NCI-H524 treated with DMSO at 0.1 percent for 48 hours (cell line): ENCODE results near the gene ATG16L1.

Experiments used
- DNase-seq: peaks from one replicate; lab custom pipeline; 2025; lab: John Stamatoyannopoulos, UW

Gene ATG16L1

GRCh38 chr2:233251306-233252116 is at the start of gene ATG16L1:
Gene ATG16L1, plus strand, starts transcription at chr2:233251673. Its CDS starts 155 bp downstream, at chr2:233251828.
- peak; percentile 52 for DNase-seq

DNA sequence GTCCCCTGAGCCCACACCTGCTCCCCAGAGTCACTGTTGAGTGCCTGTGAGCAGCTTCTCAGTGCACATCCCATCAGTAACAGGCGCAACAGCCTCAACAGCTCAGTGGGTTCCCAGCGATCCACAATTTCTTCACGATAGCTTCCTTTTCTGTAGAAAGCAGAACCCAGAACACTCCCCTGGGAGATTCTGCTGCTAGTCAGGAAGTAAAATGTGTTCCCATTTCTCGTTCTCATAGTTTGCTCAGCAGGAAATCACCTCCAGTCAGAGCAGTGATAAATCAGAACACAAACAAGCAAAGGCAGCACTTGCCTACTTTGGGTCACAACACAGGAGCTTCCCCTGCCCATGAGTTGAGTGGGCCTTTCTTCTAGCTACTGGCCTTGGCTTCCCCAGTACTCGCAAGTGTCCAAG is 48.9 kb upstream of the ATG16L1 start:
- DNase-seq, result no peak

- DNase-seq, result no peak
Observed at GRCh38 chr2:233203060-233203459, 48.4 kb upstream of the ATG16L1 start.

GRCh38 chr2:233204286-233204936 is 47.1 kb upstream of the ATG16L1 start:
- no peak for DNase-seq

DNA sequence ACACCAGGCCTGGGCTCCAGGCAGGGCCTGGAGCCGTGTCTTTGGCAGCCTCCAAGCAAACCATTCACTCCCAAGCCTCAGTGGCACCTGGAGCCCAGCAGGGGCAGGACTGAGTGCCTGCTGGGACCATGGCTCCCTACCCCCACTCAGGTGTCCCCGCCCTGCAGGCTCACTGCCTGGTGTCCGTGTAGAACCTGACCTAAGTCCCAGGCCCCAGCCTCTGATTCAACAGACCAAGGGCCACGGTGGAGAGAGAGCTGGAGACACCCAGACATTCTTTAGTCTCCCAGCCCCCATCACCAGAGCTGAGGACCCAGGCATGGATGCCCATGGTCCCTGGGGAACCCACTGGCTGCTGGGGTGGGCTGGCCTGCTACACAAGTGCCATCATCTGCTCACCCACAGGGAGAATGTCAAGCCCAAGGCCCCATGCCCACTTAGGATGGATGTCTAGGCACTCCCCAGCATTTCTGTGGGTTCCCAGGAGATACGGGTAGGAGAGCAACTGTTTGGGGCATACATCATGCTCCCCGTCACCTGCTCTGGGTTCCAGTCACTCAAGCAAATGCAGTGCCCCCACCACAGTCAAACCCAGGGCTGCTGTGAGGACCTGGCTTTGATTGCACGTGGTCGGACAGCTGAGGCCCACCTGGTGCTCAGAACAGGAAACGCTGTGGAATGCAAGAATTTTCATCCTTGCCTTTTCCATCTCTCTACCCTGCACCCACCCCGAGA is 42.9 kb upstream of the ATG16L1 start:
- no peak for DNase-seq

DNA sequence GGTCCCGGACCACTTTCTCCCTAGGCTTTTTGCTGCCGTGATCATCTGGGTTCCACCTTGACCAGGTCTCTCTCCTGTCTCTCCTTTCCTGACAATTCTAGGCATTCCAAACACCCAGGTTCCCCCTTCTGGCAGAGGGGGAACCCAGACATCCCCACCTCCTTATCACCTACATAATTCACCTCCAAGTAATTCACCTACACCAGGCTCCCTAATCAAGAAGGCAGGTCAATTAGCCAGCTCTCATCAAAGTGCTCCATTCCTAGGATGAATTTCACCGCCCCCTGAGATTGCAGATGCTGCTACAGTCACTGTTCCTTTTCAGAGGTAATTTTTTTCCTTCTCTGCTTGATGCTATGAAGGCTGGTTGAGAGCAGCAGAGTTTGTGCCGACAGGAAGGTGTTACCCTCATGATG is 42.3 kb upstream of the ATG16L1 start:
- DNase-seq, result no peak

GRCh38 chr2:233209533-233210171 is 41.8 kb upstream of the ATG16L1 start:
- DNase-seq, result no peak

DNA sequence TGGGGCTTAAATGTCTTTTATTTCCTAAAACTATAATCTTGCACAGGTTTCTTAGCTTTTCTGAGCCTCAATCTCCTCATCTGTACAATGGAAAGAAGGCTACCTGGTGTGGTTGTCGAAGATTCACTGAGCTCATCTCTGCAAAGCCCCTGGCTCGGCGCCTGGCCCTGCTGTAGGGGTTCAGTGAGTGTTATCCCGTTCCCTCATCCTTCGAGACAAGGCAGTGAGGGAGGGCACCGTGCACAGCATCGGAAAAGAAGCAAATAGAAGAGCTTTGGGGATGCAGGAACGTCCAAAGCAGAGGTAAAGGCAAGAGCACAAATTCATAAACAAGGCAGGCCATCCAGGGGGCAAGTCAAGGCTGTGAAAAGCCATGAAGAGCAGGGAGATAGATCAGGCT is 41.2 kb upstream of the ATG16L1 start:
- no peak for DNase-seq

GRCh38 chr2:233210843-233211547 is 40.5 kb upstream of the ATG16L1 start:
- no peak for DNase-seq

DNA sequence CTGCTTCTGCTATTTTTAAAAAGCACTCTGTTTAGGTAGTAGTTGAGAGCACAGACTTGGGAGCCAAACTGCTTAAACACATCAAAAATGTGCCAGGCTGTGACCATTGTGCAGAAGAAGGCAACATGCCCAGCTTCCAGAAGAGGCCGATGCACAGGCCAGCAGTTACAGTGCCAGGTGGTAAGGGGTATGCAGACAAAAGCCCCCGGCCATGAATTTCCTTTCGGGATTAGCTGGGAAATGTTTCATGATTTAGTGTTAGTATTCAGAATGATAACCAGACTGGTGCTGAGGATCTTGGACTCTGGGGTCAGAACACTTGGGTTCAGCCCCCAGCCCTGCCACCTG is 40.0 kb upstream of the ATG16L1 start:
- no peak for DNase-seq

DNA sequence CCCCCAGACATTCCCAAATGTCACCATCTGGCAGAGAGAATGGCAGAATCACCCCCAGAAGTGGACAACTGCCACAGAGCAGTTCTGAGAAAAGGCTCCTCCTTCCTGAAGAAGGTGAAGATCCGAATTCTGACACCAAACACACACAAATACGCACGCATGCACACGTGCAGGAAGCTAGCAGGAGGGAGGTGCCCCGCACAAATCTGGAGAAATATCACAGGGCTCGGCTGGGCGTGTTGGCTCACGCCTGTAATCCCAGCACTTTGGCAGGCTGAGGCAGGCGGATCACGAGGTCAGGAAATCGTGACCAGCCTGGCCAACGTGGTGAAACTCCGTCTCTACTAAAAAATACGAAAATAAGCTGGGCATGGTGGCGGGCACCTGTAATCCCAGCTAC is 38.5 kb upstream of the ATG16L1 start:
- no peak for DNase-seq

- DNase-seq, result no peak
Observed at GRCh38 chr2:233213975-233214374, 37.5 kb upstream of the ATG16L1 start.

- DNase-seq, result no peak
Observed at GRCh38 chr2:233217892-233218377, 33.5 kb upstream of the ATG16L1 start.

DNA sequence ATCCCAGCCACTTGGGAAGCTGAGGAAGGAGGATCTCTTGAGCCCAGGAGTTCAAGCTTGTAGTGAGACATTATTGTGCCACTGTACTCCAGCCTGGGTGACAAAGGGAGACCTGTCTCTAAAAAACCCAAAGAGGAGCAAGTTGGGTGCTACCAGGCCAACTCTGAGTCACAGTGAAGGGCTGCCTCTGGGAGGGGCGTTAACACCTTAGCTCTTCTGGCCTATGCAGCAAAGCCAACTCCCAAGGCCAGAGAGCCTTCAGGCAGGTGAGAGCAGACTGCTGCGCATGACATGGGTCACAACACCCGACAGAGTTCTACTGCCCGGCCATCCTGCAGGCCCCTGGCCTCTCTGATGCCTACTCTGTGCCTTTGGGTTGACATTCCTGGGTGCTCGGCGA is 32.6 kb upstream of the ATG16L1 start:
- DNase-seq, result no peak

DNA sequence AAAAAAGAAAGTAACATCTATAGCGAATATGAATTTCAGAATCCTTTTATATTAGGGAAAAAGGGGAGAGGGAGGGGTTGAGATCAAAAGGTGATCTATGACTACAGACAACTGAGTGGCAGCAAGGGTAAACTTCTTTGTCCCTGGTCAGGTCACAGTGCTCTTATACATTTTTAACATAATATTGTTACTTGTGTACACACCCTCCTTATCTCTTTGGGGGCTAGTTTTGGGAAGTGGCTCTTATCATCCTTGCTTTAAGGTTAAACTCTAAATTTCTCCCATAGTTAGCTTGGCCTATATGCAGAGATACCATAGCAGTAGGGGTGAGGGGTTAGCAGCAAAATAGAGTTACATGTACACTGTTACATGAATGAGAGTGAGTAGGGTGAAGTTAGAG is 31.6 kb upstream of the ATG16L1 start:
- DNase-seq, result no peak

DNA sequence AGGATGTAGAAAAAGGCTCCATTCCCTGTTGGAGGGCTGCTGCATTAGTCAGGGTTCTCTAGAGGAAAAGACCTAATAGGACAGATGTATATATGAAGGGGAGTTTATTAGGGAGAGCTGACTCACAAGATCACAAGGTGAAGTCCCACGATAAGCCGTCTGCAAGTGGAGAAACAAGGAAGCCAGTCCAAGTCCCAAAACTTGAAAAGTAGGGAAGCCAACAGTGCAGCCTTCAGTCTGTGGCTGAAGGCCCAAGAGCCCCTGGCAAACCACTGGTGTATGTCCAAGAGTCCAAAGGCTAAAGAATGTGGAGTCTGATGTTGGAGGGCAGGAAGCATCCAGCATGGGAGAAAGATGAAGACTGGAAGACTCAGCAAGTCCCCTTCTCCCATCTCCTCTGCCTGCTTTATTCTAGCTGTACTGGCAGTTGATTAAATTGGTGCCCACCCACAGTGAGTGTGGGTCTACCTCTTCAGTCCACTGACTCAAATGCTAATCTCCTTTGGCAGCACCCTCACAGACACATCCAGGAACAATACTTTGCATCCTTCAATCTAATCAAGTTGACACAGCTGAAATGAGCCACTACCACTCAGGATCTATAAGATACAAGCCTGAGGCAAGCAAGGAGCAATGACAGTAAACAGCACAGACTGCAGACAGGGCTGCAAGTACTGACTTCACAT is 30.0 kb upstream of the ATG16L1 start:
- DNase-seq, result no peak

DNA sequence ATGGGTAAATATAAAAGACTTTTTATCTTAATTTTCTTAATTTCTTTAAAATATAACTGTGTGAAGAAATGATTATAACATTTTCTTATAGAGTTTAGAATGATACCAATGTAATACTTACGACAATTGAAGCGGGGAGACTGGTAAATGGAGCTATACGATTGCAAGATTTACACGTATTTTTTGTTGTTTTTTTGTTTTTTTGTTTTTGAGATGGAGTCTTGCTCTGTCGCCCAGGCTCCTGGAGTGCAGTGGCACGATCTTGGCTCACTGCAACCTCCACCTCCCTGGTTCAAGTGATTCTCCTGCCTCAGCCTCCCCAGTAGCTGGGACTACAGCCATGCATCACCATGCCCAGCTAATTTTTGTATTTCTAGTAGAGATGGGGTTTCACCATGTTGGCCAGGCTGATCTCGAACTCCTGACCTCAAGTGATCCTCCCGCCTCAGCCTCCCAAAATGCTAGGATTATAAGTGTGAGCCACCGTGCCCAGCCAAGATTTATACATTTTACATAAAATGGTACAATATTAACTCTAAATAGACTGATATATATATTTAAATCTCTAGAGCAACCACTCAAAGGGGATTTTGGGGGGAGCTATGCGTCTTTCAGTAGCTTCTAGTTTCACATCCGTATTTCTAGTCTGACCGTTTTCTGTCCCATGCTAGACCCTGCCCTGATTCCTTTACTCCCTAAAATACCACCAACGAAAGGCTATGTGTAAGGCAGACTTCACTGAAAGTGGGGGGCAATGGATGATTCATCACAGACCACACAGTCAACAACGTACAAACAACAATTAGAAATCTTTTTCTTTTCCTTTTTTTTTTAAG is 28.2 kb upstream of the ATG16L1 start:
- DNase-seq, result no peak

- DNase-seq, result no peak
Observed at GRCh38 chr2:233225230-233226068, 26.0 kb upstream of the ATG16L1 start.

GRCh38 chr2:233226511-233227031 is 24.9 kb upstream of the ATG16L1 start:
- DNase-seq, result no peak
